Measurements from ENCODE around the gene LMO7.
"Not testable (repeated sequence)": the region's sequence is repeated elsewhere in the genome, so short reads cannot be mapped to it uniquely, and the experiment has no call there.

The LMO7 gene

DNA sequence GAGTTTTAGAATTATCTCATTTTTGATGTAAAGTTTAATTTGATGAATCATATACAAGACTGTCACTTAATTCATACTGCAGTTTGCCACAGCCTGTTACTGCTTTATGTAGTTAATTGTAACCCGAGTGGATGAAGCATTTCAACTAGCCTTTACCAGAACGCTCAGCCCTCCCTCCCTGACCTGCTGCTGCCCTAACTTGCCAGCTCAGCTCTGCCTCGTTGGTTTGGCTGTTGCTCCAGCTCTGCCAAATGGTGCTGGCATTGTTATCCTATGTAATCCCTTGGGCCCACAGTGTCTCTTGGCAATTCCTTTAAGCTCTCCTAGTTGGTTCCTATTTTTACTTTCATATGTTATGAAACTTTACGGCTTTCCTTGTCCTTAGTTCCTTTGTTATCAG lies 113.3 kb downstream of the LMO7 start:
- DNase-seq = no peak

GRCh38 chr13:75751350-75751749 lies 115.2 kb downstream of the LMO7 start:
- DNase-seq = no peak

DNA sequence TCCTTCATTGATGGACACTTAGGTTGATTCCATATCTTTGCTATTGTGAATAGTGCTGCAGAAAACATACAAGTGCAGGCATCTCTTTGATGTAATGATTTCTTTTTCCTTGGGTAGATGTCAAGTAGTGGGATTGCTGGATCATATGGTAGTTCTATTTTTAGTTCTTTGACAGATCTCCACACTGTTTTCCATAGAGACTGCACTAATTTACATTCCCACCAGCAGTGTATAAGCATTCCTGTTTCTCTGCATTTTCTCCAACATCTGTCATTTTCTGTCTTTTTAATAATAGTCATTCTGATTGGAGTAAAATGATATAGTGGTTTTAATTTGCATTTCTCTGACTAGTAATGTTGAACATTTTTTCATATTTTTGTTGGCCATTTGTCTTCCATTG lies 116.7 kb downstream of the LMO7 start:
- no peak for DNase-seq

- DNase-seq = no peak
These were observed 118.8 kb downstream of the LMO7 start for GRCh38 chr13:75754936-75755335.

DNA sequence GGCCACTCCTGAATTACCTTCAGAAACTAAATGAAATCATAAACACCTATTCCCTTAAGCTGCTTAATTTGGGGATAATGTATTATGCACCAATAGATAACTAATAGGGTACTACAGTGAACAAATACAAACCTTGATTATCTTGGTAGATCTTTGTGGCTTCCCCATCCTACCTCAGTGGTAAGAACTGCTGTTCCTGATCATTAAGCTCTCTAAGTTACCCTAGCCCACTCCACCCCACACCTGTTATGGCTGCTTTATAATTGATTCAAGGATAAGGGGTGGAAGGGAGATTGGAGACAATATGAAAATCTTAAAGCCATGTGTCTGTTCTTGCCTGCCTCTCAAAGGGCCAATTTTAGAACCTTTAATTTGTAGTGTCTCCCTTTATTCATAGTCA lies 121.2 kb downstream of the LMO7 start:
- no peak for DNase-seq

GRCh38 chr13:75759531-75759930 lies 123.4 kb downstream of the LMO7 start:
- no peak for DNase-seq

- peak; percentile 87 for DNase-seq
These were observed 124.2 kb downstream of the LMO7 start for GRCh38 chr13:75760131-75761021.

- no peak for DNase-seq
These were observed 125.2 kb downstream of the LMO7 start for GRCh38 chr13:75761369-75761768.

GRCh38 chr13:75762076-75762937 lies 126.2 kb downstream of the LMO7 start:
- peak; percentile 5 for DNase-seq

DNA sequence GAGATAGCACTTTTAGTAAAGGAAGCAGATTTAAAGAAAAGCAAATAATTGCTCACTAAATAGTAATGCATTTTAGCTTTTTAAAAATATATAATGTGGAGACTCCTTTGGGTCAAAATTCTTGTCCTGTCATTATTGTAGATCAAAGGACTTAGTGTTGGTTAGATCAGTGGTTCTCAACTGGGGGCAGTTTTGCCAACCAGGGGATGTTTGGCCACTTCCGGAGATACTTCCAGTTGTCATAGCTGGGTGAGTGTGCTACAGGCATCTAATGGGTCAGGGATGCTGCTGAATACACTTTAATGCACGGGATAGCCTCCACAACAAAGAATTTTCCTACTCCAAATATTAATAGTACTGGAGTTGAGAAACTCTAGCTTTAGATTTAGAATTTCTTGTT lies 126.8 kb downstream of the LMO7 start:
- DNase-seq = peak; percentile 1

GRCh38 chr13:75763512-75763911 lies 127.4 kb downstream of the LMO7 start:
- no peak for DNase-seq

DNA sequence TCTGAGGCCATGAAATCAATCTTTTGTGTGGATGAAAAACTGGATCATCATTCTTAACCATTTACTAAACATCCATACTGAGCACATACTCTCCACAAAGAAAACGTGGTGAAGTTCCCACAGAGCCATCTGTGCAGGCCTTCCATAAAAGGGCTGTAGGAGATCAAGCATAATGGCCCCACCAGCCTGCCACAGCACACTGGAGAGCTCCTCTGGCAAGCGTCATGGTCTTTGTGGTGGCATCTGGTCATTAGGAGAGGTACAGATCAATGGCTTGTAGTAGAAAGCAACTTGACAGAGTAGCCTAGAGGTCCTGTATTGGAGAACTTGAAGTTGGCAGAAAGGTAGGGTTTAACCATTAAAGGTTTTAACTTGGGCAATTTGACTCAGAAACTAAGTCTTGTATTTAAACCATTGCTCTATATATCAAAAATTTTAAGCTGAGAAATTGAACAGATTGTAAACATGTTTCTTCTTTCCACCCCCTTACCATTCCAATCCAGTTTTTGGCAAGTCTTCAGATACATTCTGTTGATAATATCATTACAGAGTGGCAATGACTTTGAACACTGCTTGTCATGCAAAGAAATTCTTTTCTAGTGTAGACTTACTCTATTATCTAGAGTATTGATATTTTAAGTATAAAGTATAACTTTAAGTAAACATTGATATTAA lies 128.3 kb downstream of the LMO7 start:
- no peak for DNase-seq

DNA sequence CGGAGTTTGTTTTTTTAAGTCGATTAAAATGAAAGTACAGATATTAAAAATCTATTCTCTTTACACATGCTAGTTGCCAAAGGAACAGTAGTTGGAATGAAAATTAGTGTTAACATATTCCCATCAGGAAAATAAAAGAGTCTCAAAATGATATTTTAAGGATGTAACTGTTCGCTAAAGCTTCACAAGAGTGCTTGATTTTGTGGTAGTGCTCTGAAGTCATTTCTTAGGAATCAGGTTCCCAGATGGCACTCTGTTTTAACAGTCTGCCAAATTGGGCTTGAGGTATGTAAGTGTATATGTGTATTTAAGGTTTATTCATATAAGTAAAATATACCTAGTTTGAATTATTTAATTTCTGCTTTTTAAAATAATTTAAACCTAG lies 128.8 kb downstream of the LMO7 start:
- no peak for DNase-seq

DNA sequence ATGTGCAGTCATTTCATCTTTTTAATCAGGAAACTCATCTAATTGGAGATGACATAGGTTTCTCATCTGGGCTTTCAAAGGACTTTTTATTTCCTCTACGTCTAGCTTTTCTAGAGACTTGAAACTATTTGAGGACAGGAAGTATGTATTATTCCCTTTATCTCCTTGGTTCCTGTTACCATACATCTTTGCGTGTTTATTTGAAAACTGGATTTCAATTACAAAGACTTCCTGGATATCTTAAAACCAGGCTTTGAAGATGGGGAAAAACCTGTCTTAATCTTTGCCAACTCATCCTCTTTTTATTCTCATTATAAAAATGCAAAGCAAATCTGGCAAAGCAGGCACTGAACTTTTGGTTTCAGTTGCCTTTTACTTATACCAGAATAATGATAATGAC lies 130.5 kb downstream of the LMO7 start:
- DNase-seq = no peak

- no peak for DNase-seq
These were observed 133.2 kb downstream of the LMO7 start for GRCh38 chr13:75769141-75769905.

- DNase-seq = no peak
These were observed 134.0 kb downstream of the LMO7 start for GRCh38 chr13:75770164-75770563.

DNA sequence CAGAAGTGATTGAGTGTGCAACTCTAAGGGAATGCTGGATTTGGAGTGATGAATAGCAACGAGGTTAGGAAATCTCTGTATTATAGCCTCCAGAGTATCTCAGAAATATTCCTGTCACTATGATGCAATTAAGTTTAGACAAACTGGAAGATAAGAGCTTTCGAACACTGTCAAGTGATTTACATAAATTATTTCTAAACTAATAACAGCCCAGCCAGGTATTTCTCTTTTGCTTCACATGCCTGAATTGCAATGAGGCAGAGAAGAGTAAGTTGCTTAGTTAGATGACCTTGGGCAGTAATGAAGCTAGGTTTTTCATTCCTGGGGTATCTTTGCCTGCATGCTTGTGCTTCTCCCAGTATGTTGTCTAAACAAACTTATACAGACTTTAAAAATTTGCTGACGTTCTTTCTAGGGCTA lies 134.5 kb downstream of the LMO7 start:
- no peak for DNase-seq

DNA sequence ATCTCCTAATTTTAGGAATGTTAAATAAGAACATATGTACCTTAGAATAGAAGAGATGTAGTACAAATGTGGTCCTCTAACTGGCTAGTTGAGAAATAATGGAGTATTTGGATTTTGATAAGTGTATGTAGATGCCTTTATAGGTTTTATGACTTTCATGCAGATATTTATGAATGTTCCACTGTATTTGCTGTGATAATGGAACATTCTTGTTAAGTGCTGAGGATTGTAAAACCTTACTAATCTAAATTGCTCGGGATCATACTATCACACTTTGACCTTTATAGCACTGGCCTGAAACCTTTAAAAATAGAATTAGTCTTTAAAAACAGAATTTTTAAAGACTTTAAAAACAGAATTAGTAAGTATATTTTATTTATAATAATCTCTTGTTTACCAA lies 135.1 kb downstream of the LMO7 start:
- DNase-seq = no peak

GRCh38 chr13:75771818-75772217 lies 135.7 kb downstream of the LMO7 start:
- DNase-seq = peak; percentile 1

- no peak for DNase-seq
These were observed 138.0 kb downstream of the LMO7 start for GRCh38 chr13:75774176-75774575.

- no peak for DNase-seq
These were observed 140.4 kb downstream of the LMO7 start for GRCh38 chr13:75776550-75776949.

DNA sequence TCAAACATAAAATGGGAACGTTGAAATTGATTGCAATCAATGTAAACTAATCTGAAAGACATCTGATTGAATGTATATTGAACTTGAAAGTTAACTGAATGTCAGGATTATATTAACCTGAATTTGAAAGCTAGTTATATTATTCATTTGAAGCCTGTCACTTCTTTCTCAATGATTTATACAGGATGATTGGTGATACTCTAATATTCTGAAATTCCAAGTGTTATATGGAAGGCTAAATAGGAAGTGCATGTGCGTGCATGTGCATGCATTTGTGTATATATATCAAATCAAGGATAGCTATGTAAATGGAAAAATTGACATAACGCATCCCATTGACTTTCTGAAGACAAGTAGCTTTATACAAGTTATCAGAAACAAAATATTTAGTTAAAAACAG lies 143.3 kb downstream of the LMO7 start:
- no peak for DNase-seq

GRCh38 chr13:75780103-75780502 lies 144.0 kb downstream of the LMO7 start:
- DNase-seq = not testable (repeated sequence)

All from DMS53 (cell line).